B cell (primary cell): Measurements from ENCODE around the gene S100G.
"Not testable (repeated sequence)": the region's sequence is repeated elsewhere in the genome, so short reads cannot be mapped to it uniquely, and the experiment has no call there.

ENCODE experiments used
- CTCF ChIP-seq: fragments of 200-600 bp; IDR thresholded peaks from one replicate; pipeline ENCODE4 v1.8.0; 2022; ENCODE audit warnings: antibody characterized with exemption, mild to moderate bottlenecking
- EZH2 ChIP-seq: IDR thresholded peaks from 2 replicates; pipeline ENCODE4 v1.6.1; 2012; ENCODE audit warnings: borderline replicate concordance, low read depth, mild to moderate bottlenecking, moderate library complexity, low read length; ENCODE audit not compliant: insufficient read depth, poor library complexity, severe bottlenecking

GRCh38 chrX:16628511-16628910 is 21.4 kb upstream of the S100G start:
- TF ChIP-seq CTCF, EZH2: not testable (repeated sequence)
